NT2/D1 (cell line): ENCODE measurements around the gene GRM5.

Experiments used
- YY1 ChIP-seq: IDR thresholded peaks from 2 replicates; pipeline ENCODE4 v1.6.1; 2011; ENCODE audit not compliant: insufficient read length, insufficient read depth
- ZNF274 ChIP-seq: IDR thresholded peaks from 2 replicates; pipeline ENCODE4 v1.6.1; 2011; ENCODE audit warnings: mild to moderate bottlenecking, low read depth, low read length

GRCh38 chr11:88909500-88909899, 156.3 kb downstream of the GRM5 start:
- TF ChIP-seq YY1 (no peak), ZNF274 (no peak)
